Epithelial cell of esophagus (primary cell): ENCODE results near the gene ADGRF1.
"Not testable (repeated sequence)": the region's sequence is repeated elsewhere in the genome, so short reads cannot be mapped to it uniquely, and the experiment has no call there.

Source experiments
- DNase-seq: peaks from one replicate; pipeline ENCODE4 v3.0.0; 2010; ENCODE audit warnings: low read depth
- H3K4me3 ChIP-seq: 2 replicates; pipeline ENCODE4 v1.5.1; 2011; ENCODE audit warnings: mild to moderate bottlenecking, low read length, control low read depth
- TF ChIP-seq, protein P1 (sequence below): IDR thresholded peaks from 2 replicates; pipeline ENCODE4 v1.5.1; 2011; ENCODE audit warnings: low read depth, mild to moderate bottlenecking, low read length, control low read depth, inconsistent platforms; ENCODE audit not compliant: insufficient read depth; ENCODE audit errors: missing control alignments

The ADGRF1 gene

DNA sequence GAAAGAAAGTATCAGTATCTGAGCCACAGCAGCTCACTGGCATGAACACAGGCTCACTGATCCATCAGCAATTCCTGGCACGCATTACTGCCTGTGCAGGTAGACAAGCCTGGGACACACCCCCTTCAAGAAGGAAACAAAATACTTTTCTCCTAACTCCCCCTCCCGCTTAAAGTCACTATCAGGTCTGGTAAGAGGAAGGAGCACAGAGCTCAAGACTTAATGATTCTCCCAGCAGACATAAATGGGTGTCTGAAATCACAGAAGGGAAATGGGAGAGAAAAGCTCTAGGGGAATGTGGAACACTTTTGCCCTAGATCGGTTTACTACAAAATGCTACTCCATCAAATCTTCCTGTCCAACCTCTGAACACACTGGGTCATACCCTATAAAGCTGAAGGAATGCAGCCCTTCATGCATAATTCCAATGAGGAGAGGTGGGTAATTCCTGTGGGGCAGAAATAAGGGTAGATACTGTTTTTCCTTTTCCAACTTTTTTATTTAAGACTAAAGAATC, at the start of gene ADGRF1:
ADGRF1 (minus strand) TSS at position 58 of the 517 bp plus-strand sequence. CDS start 13,271 bp downstream, outside the sequence.
- H3K4me3 ChIP-seq, result peak within 1 kb of the TSS; percentile 55
- DNase-seq, result peak; percentile 90
- TF ChIP-seq, protein P1, sequence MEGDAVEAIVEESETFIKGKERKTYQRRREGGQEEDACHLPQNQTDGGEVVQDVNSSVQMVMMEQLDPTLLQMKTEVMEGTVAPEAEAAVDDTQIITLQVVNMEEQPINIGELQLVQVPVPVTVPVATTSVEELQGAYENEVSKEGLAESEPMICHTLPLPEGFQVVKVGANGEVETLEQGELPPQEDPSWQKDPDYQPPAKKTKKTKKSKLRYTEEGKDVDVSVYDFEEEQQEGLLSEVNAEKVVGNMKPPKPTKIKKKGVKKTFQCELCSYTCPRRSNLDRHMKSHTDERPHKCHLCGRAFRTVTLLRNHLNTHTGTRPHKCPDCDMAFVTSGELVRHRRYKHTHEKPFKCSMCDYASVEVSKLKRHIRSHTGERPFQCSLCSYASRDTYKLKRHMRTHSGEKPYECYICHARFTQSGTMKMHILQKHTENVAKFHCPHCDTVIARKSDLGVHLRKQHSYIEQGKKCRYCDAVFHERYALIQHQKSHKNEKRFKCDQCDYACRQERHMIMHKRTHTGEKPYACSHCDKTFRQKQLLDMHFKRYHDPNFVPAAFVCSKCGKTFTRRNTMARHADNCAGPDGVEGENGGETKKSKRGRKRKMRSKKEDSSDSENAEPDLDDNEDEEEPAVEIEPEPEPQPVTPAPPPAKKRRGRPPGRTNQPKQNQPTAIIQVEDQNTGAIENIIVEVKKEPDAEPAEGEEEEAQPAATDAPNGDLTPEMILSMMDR, result no peak

DNA sequence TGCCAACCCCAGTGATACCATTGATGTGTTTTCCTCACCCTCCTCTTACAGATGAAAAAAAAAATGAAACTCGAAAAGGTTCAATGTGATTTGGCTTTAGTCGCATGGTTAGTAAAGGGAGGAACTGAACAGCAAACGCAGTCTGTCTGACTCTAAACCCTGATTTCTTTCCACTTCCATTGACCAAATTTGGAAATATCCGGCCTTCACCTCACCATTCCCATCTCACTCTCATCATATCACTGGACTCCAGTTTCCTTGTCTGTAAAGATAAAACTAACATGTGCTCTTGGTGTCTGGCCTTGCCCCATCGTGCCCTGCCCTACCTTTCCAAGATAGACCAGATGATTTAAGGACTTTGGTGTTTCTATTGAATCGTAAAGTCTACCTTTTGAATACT, 48.7 kb upstream of the ADGRF1 start:
- no peak for DNase-seq
- TF ChIP-seq, protein P1, result no peak
- no peak overlapping the region for H3K4me3 ChIP-seq

DNA sequence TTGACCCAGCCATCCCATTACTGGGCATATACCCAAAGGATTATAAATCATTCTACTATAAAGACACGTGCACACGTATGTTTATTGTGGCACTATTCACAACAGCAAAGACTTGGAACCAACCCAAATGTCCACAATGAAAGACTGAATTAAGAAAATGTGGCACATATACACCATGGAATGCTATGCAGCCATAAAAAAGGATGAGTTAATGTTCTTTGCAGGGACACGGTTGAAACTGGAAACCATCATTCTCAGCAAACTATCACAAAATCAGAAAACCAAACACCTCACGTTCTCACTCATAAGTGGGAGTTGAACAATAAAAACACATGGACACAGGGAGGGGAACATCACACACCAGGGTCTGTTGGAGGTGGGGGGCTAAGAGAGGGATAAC, 47.3 kb upstream of the ADGRF1 start:
- not testable (repeated sequence) for DNase-seq

DNA sequence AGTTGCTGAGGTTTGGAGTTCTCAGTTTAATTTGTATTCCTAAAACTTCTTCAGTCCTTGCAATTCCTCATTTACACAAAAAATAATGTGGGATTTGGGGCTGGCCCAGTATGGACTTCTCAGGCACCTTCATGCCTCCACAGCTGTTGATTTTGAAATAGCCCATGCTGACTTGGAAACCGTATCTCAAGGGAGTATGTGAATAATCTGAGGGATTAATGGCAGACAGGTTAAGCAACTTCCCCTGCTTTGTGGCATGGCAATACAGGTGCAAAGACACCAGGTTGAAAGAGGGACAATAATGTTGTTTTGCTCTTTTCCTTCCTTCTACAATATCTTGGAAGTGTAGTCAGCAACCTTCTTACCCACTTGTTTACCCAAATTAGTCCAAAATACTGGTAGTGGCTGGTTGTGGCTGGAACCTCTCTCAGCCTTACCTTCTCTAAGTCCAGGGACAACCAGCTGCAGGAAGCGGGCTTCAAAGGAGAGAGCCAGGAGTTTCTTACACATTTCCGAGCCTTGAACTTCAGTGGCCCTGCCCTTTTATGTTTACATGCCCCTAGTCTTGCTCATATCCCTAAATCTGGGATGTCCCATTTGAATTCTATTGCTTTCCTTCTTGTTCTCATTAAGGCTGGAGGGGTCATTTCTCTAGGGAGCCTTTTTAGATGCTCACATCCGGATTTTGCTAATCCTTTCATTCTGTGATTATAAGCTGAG, 44.1 kb upstream of the ADGRF1 start:
- H3K4me3 ChIP-seq, result no peak overlapping the region
- DNase-seq, result peak; percentile 50
- TF ChIP-seq, protein P1, result no peak

More for the DNA sequence above, 47.3 kb upstream of the ADGRF1 start:
- H3K4me3 ChIP-seq, result not testable (repeated sequence)

DNA sequence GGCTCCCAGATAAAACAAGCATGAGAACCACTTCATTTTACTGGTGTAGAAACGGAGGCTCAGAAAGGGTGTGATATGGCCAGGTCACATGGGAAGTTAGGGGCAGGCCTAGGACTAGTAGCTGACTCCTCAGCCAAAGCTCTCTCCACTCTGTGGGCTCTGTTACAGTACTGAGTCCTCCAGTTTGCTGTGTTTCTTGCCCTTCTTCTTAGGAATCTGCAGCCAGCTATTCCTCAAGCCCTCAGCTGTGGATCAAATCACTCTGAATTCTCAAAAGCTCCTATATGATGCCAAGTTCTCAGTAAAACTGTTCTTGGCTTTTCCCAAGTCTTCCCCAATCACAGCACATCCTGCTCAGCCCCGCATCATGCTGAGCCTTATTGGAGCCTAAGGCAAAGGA, 42.5 kb upstream of the ADGRF1 start:
- DNase-seq, result no peak
- TF ChIP-seq, protein P1, result no peak
- no peak overlapping the region for H3K4me3 ChIP-seq

DNA sequence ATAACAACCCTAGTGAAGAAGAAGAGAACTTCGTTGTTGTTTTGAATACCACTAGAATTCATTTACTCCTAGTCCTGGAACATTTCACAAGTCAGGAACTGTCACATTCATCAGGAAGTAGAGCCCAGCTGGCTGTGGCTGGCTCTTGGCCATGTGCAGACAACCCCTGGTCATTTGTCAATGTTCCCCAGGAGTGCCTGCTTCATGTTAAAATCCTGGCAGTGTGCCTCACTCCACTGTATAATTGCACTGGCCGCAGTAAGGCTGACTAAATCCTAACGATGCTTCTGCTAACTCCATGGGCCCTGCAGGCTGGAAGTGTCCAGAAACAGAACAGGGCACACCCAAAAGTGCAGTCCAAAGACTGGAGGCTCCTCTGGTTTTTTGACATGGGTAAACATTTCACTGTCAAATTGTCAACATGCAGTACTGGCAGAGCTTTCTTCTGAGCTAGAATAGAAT, 41.5 kb upstream of the ADGRF1 start:
- H3K4me3 ChIP-seq, result no peak overlapping the region
- DNase-seq, result peak; percentile 69

DNA sequence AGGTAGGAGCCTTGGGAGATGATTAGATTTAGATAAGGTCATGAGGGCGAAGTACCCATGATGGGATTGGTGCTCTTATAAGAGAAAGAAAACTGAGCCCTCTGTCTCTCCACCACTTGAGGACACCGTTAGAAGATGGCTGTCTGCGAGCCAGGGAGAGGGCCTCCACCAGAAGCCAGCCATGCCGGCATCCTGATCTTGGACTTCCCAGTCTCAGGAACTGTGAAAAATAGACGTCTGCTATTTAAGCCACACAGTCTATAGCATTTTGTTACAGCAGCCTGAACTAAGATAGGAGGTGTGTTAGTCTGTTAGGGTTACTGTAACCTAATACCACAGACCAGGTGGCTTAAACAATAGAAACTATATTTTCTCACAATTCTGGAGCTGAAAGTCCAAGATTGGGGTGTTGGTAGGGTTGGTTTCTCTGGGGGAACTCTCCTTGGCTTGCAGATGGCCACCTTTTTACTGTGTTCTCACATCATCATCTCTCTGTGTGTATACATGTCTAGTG, 38.0 kb upstream of the ADGRF1 start:
- TF ChIP-seq, protein P1, result no peak
- DNase-seq, result no peak

More for the DNA sequence above, 41.5 kb upstream of the ADGRF1 start:
- TF ChIP-seq, protein P1, result no peak

More for the DNA sequence above, 38.0 kb upstream of the ADGRF1 start:
- H3K4me3 ChIP-seq, result no peak overlapping the region
